Neural progenitor cell (in vitro differentiated cells): ENCODE data around the gene FRMPD2.
"Not testable (repeated sequence)": the region's sequence is repeated elsewhere in the genome, so short reads cannot be mapped to it uniquely, and the experiment has no call there.

Experiments
- CTCF ChIP-seq: fragments of 200-600 bp; sonication (generic); IDR thresholded peaks from 2 replicates; pipeline ENCODE4 v1.5.1; 2017; ENCODE audit warnings: antibody characterized with exemption, mild to moderate bottlenecking
- EZH2 ChIP-seq: fragments of 200-600 bp; sonication (generic); IDR thresholded peaks from 2 replicates; pipeline ENCODE4 v1.6.1; 2017; ENCODE audit warnings: antibody characterized with exemption, mild to moderate bottlenecking, moderate library complexity
- EZH2phosphoT487 ChIP-seq: fragments of 200-600 bp; sonication (generic); IDR thresholded peaks from 2 replicates; pipeline ENCODE4 v1.6.1; 2017; ENCODE audit warnings: antibody characterized with exemption

GRCh38 chr10:48160670-48161069, 113.8 kb downstream of the FRMPD2 start:
- peak; percentile 44 for TF ChIP-seq CTCF
- not testable (repeated sequence) for TF ChIP-seq EZH2, EZH2phosphoT487
